WI38 (cell line): Measurements from ENCODE around the gene PHLDA2.

Source experiments
- H3K4me3 ChIP-seq: 2 replicates; pipeline ENCODE4 v1.5.1; 2011; ENCODE audit warnings: low read depth, mild to moderate bottlenecking, control low read depth, low read length
- TF ChIP-seq, protein P1 (sequence below): IDR thresholded peaks from 2 replicates; pipeline ENCODE4 v1.5.1; 2012; ENCODE audit warnings: low read depth, mild to moderate bottlenecking, control low read depth, low read length

Gene PHLDA2

DNA sequence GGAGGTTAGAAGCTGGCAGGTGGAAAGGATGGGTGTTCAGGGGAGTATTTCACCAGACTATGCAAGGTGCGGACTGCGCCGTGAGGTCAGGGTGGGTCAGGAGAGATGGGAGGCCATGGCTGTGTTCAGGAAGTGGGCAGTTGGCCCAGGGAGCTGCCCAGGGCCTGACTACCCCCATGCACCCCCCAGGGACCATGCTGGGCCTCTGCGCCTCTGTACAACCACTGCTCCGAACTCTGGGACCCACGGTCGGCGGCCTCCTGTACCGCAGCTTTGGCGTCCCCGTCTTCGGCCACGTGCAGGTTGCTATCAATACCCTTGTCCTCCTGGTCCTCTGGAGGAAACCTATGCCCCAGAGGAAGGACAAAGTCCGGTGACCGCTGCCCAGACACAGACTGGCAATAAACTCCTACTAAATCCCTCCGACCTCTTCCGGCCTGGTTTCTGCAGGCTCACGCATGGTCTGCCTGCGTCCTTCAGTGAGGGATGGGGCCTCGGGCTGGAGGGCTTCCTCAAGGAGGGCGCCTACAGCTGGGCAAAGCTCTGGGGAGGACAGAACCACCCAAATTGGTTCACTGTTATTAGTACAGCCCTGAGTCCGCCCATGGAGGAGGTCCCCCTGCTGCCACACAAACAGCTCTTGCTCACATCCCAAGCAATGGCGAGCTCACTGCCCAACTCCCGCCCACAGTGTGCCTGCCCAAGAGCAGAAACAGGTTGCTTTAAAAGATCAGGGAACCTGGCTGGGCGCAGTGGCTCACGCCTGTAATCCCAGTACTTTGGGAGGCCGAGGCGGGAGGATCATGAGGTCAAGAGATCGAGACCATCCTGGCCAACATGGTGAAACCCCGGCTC is 4.2 kb downstream of the PHLDA2 start:
- TF ChIP-seq, protein P1, sequence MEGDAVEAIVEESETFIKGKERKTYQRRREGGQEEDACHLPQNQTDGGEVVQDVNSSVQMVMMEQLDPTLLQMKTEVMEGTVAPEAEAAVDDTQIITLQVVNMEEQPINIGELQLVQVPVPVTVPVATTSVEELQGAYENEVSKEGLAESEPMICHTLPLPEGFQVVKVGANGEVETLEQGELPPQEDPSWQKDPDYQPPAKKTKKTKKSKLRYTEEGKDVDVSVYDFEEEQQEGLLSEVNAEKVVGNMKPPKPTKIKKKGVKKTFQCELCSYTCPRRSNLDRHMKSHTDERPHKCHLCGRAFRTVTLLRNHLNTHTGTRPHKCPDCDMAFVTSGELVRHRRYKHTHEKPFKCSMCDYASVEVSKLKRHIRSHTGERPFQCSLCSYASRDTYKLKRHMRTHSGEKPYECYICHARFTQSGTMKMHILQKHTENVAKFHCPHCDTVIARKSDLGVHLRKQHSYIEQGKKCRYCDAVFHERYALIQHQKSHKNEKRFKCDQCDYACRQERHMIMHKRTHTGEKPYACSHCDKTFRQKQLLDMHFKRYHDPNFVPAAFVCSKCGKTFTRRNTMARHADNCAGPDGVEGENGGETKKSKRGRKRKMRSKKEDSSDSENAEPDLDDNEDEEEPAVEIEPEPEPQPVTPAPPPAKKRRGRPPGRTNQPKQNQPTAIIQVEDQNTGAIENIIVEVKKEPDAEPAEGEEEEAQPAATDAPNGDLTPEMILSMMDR: no peak
- no peak overlapping the region for H3K4me3 ChIP-seq

DNA sequence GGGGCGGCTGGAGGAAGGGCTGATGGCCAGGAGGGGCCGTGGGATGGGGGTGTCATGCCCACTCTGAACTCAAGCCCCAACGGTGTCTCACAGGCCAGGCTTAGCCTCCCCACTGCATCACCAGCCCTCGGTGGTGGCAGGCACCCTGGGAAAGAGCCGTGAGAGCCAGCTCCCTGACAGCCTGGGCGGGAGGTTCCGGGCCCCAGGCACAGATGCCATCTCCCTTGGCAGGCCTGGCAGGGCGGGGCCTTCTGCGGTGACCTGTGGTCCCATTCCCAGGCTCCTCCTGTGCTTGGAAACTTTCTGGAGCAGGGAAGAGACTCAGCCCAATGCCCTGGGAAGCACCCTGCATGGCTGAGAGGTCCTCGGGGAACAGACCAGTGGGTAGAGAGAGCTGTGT is 4.8 kb downstream of the PHLDA2 start:
- TF ChIP-seq, protein P1: no peak
- no peak overlapping the region for H3K4me3 ChIP-seq

DNA sequence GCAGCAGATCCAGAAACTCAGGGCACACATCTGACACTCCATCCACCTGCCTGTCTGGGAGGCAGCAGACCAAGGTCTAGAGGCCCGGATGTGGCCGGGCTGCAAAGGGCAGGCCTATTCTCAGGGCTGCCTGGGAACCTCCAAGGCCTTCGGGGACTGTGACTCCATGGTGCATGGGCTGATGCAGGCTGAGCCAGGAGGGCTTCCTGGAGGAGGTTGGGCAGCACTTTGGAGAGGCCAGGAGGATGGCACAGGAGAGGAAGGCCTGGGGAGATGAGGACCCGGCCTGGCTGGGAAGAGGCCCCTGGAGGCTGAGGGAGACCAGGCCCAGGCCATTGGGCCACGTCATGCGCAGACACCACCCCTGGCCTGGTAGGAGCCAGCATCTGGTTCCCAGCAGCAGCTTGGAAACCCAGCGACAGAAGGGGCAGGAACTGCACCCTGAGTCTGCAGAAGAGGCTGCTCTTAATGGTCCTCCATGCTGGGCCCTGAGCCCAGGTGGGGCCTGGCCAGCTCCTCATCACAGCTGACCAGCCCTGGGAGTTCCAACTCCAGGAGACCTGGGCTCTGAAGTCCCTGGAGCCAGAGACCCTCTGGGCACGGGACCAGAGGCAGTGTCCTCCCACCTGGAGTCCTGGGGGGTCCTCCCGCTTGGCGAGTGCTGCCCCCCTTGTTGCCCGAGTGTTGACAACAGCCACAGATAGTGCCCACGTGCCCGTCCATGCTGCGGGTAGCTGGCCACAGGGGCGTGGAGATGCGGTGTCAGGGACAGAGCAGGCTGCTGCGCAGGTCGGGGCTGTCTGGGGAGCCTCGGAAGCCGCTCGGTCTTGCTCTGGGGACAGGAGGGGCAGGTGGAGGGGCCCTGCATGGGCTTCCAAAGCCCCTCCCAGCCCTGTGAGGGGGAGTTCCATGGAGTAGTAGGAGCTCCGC is 5.5 kb downstream of the PHLDA2 start:
- TF ChIP-seq, protein P1: no peak
- H3K4me3 ChIP-seq: no peak overlapping the region

DNA sequence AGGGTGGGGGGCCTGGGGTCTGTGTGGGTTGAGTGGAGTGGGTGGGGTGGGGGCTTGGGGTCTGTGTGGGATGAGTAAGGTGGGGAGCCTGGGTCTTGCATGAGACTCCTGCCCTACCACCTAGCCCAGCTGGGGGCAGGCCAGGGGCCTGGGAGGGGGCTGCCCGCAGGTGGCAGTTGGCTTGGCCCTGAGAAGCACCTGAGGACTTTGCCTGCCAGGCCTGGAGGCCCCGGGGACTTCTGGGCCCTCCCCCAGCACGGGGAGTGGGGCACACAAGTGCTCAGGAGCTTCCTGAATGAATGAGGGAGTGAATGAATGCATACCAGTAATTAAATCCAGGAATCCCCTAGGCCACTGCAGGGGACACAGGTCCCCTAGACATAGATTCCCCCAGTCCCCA is 6.6 kb downstream of the PHLDA2 start:
- no peak overlapping the region for H3K4me3 ChIP-seq
- TF ChIP-seq, protein P1: no peak

DNA sequence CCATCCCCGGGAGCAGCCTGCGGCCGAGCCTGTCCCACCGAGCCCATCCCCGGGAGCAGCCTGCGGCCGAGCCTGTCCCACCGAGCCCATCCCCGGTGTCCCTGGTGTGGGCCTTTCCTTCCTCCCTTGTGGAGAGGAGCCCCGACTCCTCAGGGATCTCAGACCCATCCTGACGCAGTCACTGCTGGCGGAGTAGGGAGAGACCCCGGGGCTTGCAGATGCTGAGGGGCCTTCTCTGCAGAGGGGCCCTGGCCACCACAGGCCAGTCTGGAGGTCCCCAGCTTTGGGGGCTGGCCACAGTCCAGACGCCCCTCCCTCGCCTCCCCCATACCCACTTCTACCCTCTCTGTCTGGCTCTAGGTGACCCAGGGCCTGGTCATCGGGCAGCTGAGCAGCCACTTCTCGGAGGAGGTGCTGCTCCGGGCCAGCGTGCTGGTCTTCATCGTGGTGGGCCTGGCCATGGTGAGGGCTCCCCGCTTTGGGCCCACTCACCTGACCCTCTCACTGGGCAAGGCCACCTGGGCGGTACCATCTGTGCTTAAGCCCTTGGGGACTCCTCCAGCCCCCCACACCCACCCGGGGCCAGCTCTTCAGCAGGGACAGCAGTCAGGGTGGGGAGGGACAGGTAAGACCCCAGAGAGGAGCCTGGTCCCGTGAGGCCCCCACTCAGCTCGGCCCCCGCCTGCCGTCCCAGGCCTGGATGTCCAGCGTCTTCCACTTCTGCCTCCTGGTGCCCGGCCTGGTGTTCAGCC is 7.3 kb downstream of the PHLDA2 start:
- H3K4me3 ChIP-seq: no peak overlapping the region
- TF ChIP-seq, protein P1: no peak

DNA sequence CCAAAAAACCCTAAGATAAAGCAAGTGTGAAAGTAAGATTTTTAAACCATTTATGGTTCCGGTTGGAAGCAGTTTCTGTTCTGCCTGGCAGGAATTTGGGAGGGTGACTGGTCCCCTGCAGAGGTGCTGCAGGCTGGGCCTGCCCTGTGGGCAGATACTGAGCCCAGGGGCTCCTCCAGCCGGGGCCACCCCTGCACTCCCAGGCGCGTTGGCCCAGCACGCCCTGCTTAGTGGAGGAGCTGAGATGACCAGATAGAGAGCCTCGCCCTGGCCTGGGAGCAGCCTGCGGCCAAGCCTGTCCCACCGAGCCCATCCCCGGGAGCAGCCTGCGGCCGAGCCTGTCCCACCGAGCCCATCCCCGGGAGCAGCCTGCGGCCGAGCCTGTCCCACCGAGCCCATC is 8.0 kb downstream of the PHLDA2 start:
- H3K4me3 ChIP-seq: no peak overlapping the region
- TF ChIP-seq, protein P1: no peak
